GM11168 (cell line): Measurements from ENCODE around the gene SHB.

Experiments
- in situ Hi-C: fragments of 300-500 bp; cut with MboI; formaldehyde crosslinking; loops from one replicate; pipeline ENCODE4 v1.12.0; 2022; ENCODE audit warnings: low sequenced_read_pairs; ENCODE audit not compliant: unreplicated experiment

Gene SHB

DNA sequence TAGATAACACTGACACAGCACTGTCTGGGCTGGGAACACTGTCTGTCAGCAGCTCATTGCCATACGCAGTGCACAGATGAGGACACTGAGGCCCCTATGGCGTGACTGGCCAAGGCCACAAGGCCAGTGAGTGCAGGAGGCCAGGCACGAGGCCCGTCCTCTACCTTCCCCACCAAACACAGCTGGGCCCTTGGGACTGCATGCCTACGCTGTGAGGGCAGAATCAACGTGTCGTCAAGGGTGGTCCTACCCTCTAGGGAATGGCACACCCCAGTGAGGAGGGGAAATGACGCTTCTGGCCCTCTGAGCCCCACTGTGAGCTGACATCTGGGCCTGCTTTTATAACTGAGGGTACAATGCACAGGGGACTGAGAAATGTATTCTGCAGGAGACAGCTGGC lies 123.0 kb downstream of the SHB start:
- in situ Hi-C loops: no loop called here

DNA sequence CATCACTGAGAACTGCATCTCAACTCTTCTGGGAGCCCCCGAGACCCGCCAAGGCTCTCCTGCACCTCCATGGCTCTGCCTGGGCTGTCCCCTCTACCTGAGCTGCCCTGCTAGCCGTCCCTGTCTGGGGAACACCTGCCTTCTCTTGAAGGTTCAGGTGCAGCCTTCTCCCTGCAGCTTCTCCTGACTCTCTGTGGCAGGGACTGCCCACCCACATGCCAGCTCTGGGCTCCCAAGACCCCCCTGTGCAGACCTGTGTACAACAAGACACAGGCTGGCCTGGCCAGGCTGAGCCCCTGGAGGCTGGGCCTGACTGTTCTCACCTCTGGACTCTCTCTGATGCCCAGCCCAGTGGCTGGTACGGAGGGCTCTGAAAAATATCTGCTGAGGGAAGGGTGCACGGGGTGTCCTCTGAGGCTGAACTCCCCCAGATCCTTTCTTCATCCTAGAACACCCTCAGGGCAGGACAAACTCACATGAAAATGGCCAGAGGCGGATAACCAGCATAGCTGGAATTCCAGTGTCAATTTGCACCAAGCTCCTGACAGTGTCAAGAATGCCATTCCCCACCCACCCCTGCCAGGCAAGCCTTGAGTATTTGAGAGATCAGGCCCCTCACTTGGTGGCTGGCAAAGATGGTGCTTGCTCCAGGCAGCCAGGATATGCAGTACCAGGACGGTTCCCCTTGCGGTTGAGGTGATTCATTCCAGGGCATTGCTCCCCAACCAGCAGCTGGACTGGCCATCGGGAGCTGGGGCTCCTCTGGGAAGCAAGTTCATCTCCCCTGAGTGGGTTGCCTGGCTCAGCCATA lies 124.2 kb downstream of the SHB start:
- in situ Hi-C loops: no loop called here

DNA sequence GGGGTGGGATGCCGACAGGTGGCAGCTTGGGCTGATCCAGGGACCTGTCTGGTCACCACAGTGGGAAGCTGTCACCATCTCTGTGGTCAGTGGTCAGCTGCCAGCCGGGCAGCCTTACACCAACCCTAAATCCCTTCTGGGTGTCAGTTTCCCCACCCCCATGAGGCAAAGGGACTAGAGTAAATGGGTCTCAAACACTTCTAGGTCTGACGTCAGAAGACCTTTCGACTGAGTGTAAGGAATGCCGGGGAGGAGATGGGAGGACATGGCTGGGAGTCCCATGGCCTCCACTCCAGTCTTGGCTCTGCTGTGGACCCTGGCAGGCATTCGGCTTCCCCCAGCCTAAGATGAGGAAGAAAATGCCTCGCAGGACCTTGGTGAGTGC lies 124.8 kb downstream of the SHB start:
- in situ Hi-C loops: no loop called here

DNA sequence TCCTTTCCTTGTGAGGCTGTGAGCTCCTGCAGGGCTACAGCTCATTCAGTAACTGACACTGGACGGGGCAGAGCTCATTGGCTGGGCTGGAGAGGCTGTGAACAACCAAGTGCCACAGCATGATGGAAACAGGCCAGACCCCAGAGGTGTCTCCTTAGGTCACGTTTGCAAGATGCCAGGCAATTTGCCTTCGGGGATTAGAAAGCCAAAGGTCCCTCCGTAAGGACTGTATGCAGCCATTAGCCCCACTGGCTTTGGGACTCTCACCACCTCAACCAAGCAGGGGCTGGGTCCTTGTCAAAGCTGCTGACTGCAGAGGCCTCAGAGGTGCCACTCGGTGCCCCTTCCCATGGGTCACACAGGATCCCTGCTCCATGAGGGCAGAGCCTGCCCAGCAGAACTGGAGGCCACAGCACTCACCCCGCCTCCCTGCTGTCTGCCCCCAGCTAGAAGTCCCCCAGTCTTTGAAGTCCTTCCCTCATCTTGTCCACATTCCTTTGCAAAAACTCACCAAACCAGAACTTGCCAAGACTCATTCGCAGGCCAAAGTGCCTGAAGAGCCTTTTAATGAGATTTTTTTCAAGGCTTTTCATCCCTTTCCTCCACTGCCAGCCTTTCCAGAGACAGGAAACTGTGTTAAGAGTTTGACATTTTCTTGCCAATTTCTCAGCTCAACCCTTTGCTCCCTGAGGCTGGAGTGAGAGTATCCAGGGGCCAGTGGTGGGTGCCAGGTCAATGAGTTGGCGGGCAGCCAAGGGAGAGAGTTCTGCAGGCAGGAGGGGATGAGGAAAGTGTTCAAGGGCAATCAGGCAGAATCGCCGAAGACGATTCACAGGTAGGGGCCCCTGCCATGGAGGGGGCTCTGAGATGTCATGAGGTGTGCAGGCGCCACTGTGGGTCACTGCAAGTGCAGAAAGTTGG lies 125.4 kb downstream of the SHB start:
- in situ Hi-C loops: no loop called here

DNA sequence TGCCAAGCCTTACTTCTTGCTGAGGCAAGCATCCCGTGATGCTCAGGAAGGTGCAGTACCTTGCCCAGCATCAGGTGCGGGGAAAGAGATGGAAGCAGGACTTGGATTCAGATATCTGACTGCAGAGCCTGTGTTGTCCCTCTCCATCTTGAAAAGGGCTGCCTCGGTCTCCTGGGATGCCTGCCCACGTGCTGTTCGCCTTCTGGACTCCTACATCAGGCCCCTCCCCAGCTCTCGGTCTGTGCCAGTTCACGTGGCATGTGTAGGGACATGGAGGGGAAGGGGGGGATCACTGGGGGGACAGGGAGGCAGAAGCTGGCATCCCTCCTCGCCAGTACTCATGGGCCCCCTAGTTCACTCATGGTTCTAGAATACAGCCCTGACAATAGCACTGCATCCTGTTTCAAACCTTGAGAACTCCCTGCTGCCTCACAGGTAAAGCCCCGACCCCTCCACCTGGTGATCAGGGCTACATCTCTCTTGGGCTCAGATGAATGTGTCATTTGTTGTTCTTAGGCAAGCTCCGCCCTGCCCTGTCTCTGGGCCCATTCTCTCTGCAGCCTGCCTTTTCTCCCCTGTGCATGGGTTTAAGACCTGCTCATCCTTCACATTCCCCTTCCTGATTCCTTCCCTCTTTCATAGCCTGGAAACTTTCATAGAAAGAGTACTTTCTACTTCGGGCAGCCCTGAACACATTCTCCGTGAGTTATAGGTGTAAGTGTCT lies 126.2 kb downstream of the SHB start:
- in situ Hi-C loops: no loop called here

DNA sequence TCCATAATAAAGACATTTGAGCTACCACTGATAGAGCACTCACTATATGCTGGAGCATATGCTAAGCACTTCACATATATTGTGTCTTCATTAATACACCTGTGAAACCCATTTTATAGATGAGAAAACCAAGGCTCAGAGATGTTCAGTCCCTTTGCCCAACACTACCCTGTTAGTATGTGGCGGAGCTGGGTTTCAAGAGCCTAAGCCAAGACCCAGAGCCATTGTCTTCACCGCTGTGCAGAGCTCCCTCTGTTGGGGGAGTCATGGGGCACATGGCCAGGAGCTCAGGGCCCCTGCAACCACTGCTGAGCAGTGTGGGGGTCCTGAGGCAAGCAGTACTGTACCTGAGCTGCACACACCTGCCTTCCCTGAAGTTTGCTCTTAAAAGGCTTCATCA lies 127.8 kb downstream of the SHB start:
- in situ Hi-C loops: no loop called here

DNA sequence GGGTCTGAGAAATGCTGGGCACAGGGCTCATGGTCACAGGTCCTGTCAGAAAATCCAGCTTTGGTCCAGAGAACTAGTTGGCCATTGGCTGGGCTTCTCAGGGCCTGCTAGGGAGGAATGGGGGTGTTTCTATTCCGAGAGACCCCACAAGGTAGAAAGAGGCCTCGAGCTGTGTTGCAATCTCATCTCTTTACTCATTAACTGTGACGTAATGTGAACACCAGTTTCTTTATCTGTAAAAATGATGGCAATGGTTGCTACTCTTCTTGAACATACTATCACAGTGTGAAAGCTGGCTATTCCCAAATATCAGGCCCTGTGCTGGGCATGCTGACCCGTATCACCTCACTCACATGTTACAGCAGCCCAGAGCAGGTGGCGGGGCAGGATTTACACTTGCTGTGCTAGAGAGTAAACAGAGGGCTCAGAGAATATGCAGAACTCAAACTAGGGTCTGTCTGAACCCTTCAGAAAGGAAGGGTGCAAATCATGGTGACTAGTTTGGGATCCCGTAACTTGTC lies 129.4 kb downstream of the SHB start:
- in situ Hi-C loops: no loop called here

DNA sequence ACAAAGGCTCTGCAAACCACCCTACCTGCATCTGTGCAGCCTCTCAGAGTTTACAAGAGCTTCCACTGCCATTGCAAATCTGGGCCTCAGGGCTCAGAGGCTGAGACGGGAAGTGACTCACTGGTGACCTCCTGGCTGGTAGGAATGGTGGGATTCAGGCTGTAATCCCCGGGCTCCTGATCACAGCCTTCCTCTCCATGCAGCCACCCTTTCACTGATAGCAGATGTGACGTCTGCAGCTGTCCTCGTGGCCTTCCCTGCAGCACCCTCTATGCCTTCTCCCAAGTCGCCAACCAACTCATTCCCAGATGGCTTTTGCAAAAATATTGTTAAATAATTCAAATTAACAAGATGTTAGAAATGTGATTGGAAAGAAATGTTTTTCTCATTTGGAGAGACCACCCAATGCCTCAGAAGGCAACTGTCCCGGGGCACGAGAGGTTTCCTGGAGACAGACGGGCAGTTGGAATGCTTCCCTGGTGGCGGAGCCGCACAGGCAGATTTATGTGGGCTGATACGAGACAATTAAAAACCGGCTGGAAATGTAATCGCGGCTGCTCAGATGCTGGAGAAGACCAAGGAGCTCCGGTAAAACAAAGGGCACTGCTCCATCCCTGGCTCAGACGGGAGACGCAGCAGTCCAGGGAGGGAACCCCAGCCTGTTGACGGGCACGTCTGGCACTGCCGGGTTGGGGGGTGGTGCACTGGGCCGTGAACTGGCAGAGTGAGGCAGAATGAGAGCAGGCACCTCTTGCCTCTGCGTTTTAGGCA lies 130.7 kb downstream of the SHB start:
- in situ Hi-C loops: no loop called here

DNA sequence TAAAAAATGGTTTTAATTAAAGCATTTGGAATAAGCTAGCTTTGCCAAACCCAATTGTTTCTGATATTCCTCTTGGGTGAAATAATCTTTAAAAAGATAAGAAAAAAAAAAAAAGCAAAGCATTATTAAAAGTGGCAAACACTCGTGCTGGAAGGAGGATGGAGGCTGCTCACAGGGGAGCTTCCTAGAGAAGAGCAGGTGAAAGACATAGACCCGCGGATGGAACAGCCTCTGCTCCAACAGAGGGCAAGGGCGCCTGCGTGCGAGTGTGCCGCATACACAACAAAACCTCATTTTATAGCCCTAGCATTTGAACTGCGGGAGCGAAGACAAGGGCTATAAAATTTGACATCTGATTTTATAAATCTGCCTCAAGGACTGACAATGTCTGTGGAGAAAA lies 131.7 kb downstream of the SHB start:
- in situ Hi-C loops: no loop called here

DNA sequence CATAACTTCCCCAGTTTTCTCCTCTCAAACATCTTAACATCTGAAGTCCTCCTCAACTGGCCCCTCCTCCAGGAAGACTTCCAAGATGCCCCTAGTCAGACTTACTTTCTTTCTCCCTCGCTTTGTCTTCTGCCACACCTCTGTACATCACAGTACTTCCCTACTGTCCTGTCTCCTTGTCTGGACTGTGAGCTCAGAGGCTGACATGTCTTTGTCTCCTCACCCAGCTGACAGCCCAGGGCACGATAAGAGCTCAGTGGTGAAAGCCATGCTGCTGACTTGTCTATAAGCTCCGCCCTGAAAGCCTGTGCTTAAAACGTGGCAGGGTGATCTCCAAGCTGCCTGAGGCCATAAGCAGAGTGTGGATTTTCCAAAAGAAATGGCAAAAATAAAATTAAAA lies 132.1 kb downstream of the SHB start:
- in situ Hi-C loops: no loop called here

DNA sequence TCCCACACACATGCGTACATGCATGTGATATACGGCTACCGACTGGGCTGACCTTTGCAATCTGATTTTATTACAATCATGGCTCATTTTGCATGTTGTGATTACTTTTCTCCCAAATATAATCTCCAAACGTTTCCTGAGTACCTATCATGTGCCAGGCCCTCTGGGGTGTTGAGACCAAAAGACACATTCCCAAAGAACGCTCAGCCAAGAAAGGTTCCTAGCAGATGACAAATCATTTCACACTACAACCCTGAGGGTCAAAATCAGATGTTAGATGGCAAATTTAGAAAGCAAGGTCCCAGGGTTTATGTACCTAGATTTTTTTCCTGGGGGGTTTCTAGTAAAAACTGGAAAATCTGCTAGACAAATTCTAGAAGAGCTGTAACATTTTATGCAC lies 132.7 kb downstream of the SHB start:
- in situ Hi-C loops: no loop called here

DNA sequence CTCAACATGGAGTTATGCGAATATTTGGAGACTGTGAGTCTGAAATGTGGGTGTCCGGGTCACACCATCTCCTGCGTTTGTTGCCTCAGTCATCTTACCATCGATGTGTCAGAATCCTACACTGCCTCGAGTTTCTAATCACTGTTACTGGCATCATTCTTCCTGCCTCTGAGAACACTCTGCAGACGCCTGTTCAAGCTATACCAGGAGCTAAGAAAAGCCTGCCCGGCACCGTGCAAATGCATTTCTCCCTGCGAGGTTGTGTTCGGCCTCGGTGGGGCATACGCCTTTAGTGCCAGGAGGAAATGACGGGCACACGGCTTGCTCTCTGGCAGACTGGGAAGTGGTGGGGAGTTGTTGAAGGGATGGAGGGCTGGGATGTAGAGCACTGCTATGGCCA lies 133.9 kb downstream of the SHB start:
- in situ Hi-C loops: no loop called here

DNA sequence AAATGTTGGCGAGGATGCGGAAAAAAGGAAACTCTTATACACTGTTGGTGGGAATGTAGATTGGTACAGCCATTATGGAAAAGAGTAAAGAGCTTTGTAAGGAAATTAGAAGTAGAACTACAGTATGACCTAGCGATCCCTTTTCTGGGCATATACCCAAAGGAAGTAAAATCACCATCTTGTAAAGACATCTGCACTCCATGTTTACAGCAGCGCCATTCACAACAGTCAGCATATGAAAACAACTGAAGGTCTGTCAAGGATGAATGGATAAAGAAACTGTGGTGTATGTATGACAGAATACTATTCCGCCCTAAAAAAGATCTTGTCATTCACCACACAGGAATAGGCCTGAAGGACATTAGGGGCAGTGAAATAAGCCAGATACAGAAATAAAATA lies 137.4 kb downstream of the SHB start:
- in situ Hi-C loops: no loop called here

DNA sequence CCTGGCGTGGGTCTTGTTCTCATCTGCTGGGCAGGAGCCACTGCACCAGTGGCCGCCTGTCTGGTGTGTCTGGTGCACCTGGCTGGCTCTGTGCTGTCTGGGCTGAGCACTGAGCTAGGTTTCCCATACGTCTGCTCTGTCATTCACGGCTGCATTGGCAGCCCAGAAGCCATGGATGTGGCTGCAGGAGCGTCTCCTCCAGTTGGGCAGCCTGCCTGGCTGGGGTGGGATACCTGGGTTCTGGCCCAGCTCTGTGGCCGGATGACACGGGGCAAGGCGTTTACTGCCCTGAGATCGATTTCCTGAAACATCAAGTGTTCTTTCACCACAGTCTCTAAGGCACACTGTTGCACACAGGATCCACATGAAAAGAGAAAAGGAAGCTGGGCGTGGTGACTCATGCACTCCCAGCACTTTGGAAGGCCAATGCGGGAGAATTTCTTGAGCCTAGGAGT lies 139.6 kb downstream of the SHB start:
- in situ Hi-C loops: loop anchor here (10.0 kb wide), 2 partner anchors 145 to 235 kb away; no protein-coding TSS in a partner anchor

DNA sequence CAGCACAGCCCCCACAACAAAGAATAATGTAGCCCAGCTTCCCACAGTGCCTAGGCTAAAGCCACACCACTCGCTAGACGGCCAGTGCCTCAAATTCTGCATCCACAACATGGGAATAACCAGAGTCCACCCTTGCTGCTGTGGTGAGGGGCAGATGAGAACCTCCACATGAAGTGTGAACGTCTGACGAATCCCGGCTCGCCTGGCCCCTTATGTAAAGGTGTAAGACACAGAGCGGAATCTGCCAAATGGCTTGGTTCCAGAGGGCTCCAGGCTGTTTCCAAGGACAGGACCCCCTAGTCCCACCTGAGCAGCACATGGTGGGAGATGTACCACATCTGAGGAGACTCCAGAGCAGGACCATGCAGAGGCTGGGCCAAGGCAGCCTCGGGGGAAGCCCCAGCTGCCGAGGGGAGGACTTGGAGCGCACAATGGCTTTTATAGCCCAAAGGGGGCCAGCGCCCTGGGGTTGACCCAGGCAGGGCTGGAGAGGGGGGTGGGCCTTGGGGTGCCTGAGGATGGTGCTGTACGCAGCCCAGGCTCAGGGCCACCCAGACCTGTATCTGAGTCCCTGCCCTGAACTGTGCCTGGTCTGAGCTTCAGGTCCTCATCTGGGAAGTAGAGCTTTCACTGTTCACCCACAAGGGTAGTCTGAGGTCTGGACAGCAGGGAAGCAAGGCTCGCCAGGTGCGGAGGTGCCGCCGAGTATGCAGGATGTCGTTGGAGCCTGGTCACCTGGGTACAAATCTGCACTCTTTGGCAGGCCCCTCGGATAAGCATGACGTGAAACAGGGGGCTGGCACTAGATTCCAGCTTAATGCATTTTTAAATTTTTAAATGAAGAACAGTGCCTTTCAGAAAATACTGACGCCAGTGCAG lies 140.2 kb downstream of the SHB start:
- in situ Hi-C loops: loop anchor here (10.0 kb wide), 2 partner anchors 146 to 236 kb away; no protein-coding TSS in a partner anchor

DNA sequence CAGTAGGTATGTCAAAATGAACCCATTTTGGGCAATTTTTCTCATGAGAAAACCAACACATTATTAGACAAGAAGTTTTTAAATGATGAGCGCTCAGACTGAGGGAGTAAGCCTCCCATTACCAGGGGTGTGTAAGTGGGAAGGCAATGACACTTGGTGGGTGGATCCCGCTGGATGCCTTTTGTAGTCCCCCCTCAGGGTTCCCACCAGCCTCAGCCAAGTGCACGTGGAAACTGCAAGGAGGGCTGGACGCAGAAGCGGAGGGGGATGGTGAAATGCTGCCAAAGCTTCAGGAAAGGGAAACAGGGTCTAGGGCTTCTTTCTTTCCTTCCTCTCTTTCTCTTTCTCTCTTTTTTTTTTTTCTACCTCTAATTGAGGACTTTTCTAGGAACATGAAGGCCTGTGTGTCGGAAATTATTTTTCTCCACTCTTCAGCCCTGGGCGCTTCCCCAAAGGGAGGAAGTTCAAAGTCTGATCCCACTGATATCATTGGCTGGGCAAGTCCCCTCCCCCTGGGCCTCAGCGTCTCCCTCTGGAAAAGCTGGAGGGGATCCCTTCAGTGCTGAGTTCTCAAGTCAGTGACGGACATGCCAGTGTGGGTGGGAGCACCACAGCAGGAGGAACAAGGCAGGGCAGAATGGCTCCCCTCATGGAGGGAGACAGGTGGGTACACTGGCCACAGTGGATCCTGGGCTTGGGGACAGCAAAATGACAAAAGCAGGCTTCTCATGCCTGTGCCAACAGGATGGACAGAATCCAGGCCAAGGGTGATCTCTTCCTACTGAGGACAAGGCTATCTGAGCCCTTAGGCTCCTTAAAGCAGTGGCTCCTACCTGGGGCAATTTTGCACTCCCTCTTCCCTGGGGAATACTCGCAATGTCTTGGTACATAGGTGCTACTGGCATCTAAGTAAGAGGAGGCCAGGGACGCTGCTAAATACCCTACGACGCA lies 141.2 kb downstream of the SHB start:
- in situ Hi-C loops: loop anchor here (10.0 kb wide), 2 partner anchors 147 to 237 kb away; no protein-coding TSS in a partner anchor

DNA sequence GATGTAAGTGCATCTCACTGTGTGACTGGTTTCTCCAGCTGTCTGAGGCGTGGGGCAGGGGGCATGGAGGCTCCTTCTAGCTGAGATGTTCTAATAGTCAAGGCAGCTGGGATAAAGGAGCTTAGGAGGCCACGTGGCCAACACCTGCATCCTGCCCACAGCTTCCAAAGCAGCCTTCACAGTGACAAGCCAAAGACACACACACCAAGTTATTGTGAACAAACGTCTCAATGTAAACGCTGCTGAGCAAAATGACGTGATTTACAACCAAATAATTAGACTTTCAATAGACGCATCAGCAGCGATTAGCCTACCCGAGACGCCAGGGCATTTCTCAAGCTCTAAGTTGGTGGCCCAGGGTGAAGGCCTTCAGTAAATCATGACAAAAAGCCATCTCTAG lies 141.9 kb downstream of the SHB start:
- in situ Hi-C loops: loop anchor here (10.0 kb wide), 2 partner anchors 148 to 238 kb away; no protein-coding TSS in a partner anchor
